NB4 (cell line): Measurements from ENCODE around the gene NCBP2.

Source experiments
- MYC ChIP-seq: IDR thresholded peaks from 2 replicates; pipeline ENCODE4 v1.6.1; 2011; ENCODE audit warnings: low read depth, low read length
- POLR2A ChIP-seq: IDR thresholded peaks from 2 replicates; pipeline ENCODE4 v1.6.1; 2011; ENCODE audit warnings: mild to moderate bottlenecking; ENCODE audit not compliant: insufficient read length; ENCODE audit errors: extremely low read depth
- TF ChIP-seq, protein P1 (sequence below): IDR thresholded peaks from one replicate; pipeline ENCODE4 v1.5.1; 2012; ENCODE audit warnings: low read depth, low read length

- TF ChIP-seq, protein P1, sequence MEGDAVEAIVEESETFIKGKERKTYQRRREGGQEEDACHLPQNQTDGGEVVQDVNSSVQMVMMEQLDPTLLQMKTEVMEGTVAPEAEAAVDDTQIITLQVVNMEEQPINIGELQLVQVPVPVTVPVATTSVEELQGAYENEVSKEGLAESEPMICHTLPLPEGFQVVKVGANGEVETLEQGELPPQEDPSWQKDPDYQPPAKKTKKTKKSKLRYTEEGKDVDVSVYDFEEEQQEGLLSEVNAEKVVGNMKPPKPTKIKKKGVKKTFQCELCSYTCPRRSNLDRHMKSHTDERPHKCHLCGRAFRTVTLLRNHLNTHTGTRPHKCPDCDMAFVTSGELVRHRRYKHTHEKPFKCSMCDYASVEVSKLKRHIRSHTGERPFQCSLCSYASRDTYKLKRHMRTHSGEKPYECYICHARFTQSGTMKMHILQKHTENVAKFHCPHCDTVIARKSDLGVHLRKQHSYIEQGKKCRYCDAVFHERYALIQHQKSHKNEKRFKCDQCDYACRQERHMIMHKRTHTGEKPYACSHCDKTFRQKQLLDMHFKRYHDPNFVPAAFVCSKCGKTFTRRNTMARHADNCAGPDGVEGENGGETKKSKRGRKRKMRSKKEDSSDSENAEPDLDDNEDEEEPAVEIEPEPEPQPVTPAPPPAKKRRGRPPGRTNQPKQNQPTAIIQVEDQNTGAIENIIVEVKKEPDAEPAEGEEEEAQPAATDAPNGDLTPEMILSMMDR: no peak
- TF ChIP-seq POLR2A (no peak), MYC (no peak)
These were observed 28.3 kb upstream of the NCBP2 start for GRCh38 chr3:196970547-196971093.
